GM12874 (cell line): ENCODE measurements around the gene SEC24D.

ENCODE experiments used
- CTCF ChIP-seq: IDR thresholded peaks from 2 replicates; pipeline ENCODE4 v1.5.1; 2011; ENCODE audit warnings: low read depth, mild to moderate bottlenecking, control low read depth, low read length, moderate library complexity; ENCODE audit not compliant: insufficient read depth

Gene SEC24D

GRCh38 chr4:118751629-118752323 is 84.2 kb downstream of the SEC24D start:
- TF ChIP-seq CTCF, result no peak

- TF ChIP-seq CTCF, result no peak
These were observed 86.5 kb downstream of the SEC24D start for GRCh38 chr4:118749347-118749988.

- no peak for TF ChIP-seq CTCF
These were observed 89.5 kb downstream of the SEC24D start for GRCh38 chr4:118746251-118746919.

- no peak for TF ChIP-seq CTCF
These were observed 90.6 kb downstream of the SEC24D start for GRCh38 chr4:118745357-118745756.

- no peak for TF ChIP-seq CTCF
These were observed 92.1 kb downstream of the SEC24D start for GRCh38 chr4:118743867-118744266.

- no peak for TF ChIP-seq CTCF
These were observed 93.9 kb downstream of the SEC24D start for GRCh38 chr4:118742050-118742449.

- TF ChIP-seq CTCF, result no peak
These were observed 94.5 kb downstream of the SEC24D start for GRCh38 chr4:118741301-118741855.
